ENCODE data around the gene KCTD11.

KCTD11 gene

DNA sequence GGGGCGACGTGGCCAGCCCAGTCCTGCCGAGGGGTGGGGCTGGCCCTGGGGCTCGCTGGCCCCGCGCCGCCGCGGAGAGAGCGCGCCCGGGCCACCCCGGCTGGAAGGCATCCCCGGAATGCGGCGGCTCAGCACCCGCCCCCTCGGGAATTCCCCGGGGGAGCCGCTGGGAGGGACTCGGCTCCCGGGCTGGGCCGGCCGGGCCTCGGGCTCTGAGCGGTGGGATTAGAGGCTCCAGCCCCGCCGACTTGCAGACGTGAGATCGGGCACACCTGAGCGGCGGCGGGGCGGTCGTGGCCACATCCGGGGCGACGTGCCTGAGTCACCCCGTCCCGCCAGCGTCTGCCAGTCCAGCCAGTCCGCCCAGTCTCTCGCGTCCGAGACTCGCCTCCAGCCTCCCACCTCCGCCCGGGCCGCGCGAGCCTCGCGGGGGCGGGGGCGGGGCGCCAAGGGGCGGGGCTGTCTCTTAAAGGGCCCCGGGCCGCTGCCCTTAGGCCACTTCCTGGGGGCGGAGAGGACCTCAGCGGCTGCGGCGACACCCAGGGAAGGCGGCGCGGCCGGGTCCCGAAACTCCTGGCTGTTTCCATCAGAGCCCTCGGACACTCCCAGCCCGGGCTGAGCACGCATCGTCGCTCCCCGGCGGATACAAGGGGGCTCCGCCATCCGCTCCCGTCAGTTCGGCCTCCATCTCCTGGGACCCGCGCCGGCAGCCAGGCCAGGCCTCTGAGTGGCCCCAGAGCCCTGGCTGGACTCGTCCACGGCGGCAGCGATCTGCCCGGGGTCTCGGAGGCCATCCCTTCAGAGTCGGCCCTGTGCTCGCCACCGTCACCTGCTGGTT is at the start of gene KCTD11:
TSS of gene KCTD11 (plus strand) at position 498 of the 838 bp plus-strand sequence.
- DNase-seq (ENCODE audit: low spot score) = peak; percentile 85

DNA sequence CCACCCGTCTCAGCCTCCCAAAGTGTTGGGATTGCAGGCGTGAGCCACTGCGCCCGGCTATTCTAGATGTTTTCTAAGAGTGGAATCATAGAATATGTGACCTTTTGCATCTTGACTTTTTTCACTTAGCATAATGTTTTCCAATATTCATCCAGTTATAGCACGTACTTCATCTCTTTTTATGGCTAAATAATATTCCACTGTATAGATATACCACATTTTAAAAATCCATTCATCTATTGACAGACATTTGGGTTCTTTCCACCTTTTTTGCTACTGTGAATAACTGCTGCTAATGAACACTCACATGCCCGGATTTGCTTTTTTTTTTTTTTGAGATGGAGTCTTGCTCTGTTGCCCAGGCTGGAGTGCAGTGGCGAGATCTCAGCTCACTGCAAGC is 47.8 kb upstream of the KCTD11 start:
- no peak for DNase-seq (ENCODE audit: low spot score)

DNA sequence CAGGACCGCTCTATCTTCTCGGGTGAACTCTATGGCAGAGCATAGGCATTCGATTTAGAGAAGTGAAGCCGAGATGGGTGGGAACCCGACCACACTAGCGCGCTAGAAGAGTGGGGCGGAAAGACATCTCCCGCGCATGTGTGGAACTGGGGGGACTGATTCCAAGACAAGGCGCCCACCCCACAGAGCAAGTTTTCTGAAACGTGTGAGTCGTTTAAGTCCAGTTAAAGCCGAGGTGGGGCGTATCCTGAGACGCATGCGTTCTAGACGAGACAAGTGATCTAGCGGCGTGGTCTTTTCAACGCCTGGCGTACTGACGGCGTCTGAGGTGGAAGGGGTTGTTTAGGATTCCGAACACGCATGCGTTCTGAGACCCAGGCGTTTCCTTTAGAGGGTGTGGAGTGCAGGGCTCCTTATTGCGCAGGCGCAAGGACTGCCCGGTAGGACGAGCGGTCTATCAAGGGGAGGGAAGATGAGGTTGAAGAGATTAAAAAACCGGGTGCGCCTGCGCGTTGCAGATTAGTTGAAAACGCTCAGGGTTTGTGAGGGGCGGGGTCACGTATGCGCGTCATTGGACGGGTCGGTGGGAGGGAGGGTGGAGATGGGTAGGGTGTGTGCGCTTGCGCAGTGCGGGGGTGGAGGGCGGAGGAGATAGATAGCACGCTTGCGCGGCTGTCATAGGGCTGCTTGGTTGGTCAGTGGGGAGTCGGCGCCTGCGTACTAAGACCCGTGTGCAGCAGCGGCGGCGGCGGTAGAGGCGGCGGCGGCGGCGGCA is 44.9 kb upstream of the KCTD11 start, which contains the start of gene EIF5A:
TSS of gene EIF5A (plus strand) at position 718 of the 775 bp plus-strand sequence. CDS start 2,008 bp downstream, outside the sequence.
- DNase-seq (ENCODE audit: low spot score) = peak; percentile 100

DNA sequence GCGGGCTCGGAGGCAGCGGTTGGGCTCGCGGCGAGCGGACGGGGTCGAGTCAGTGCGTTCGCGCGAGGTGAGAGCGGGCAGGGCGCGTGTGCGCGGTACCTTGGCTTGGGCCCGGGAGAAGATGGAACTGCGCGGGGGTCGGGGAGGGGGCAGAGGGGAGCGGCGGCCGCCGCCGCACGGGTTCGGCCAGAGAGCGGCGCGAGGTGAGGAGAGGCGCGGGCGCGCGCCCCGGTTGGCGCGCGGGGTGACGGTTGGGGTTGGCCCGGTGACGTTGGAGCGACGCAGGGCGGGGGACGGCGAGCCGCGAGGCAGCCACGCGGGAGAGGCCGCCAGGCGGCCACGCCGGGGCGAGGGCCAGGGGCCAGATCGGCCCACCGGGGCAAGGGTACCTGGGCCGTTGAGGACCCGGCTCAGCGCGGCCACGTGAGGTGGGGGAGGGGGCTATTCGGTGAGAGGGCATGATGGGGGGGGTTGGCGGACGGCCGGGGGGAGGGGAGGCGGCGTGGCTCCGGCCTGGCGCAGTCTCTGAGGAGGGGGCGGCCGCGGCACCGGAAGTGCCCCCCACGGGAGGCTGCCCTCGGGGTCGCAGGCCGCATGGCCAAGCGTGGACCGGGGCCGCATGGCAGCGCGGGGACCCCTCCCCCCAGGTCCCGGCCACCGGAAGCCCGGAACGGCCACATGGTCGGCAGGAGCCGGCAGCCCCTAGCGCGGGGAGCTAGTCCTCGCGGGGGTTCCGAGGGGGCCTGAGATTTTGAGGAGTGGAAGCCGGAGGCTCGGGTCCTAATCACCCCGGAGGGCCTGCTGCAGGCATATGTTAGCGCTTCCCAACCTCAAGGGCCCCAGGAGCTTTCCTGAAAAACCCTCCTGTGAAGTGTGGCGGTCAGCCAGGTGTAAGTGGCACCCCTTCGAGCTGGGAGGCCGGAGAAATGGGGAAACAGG is 44.0 kb upstream of the KCTD11 start:
- no peak for DNase-seq (ENCODE audit: low spot score)

- DNase-seq (ENCODE audit: low spot score) = peak; percentile 80
These were observed 43.1 kb upstream of the KCTD11 start for GRCh38 chr17:7308625-7309433.

GRCh38 chr17:7309628-7310027 is 42.3 kb upstream of the KCTD11 start:
- no peak for DNase-seq (ENCODE audit: low spot score)

GRCh38 chr17:7311110-7311705 is 40.8 kb upstream of the KCTD11 start:
- no peak for DNase-seq (ENCODE audit: low spot score)

GRCh38 chr17:7312432-7313087 is 39.4 kb upstream of the KCTD11 start:
- DNase-seq (ENCODE audit: low spot score) = no peak

- peak; percentile 44 for DNase-seq (ENCODE audit: low spot score)
These were observed 38.7 kb upstream of the KCTD11 start for GRCh38 chr17:7313088-7313889.

GRCh38 chr17:7313890-7314718 is 37.9 kb upstream of the KCTD11 start:
- DNase-seq (ENCODE audit: low spot score) = peak; percentile 34

DNA sequence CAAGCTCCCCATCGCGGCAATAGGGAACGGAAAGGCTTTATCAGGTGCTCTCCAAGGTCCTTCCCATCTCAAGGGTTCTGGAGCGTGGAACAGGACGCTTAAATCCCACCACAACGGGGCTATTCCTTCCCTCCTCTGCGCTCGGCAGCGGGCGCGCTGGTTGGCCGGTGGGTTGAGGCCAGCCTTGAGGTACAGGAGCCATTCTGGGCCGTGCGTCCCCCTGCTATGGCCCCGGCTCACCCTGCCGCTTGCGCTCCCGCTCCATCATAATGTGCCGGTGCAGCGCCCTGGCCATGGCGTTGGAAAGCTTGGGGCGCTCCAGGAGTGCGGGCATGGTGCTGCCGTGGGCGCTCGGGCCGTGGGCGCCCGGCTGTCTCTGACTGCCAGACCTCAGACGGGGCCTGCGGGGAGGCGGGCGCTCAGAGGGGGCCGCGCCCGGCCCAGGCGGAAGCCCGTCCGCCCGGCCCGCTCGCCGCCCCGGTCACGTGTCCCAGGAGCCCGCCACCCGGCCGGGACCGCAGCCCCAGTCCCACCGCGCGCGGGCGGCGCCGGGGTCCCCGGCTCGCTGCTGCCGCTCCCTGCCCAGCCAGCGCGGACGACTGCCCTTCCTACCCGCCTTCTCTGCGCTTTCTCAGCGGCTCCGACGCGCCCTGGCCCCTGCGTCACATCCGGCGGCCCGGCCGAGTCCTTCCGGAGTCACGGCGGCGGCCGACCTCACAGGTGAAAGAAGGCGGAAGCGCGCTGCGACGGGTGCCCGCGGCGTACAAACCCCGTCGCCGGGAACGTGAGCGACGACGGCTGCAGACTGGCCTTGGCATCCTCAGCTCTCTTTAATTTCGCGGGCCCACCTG is 37.0 kb upstream of the KCTD11 start, which contains the start of gene GPS2:
TSS of gene GPS2 (minus strand) at position 642 of the 851 bp plus-strand sequence. CDS start at position 334, 308 bp downstream.
- DNase-seq (ENCODE audit: low spot score) = peak; percentile 86

DNA sequence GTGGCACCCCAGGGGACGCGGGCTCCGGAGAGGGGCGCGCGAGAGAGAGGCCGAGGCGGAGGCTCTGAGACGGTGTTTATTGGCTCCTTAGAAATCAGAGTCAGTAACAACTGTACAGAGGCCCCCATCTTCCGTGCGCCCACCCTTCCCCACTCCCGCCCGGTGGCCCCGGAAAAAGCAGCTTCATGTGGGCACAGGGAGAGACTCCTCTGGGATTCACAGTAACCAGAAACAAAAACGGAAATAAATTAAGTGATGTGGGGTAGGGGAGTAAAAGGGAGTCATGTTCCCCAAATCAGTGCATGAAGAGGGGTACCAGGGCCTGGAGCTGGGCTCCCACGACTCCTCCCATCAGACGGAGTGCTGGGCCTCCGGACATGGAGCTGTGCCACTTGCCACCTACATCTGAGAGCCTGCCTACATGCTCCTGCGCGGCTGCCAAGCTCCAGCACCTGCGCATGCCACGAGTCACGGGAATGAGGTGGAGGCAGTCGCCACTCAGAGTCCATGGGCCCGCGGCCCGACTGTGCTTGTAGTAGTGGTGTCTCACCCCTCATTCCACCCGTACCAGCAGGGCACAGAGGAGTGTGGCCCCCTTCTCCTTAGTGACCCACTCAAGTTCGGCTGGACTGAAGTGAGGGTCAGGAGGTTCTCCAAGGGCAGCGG is 36.3 kb upstream of the KCTD11 start:
- DNase-seq (ENCODE audit: low spot score) = no peak

- DNase-seq (ENCODE audit: low spot score) = no peak
These were observed 34.7 kb upstream of the KCTD11 start for GRCh38 chr17:7317161-7317803.

DNA sequence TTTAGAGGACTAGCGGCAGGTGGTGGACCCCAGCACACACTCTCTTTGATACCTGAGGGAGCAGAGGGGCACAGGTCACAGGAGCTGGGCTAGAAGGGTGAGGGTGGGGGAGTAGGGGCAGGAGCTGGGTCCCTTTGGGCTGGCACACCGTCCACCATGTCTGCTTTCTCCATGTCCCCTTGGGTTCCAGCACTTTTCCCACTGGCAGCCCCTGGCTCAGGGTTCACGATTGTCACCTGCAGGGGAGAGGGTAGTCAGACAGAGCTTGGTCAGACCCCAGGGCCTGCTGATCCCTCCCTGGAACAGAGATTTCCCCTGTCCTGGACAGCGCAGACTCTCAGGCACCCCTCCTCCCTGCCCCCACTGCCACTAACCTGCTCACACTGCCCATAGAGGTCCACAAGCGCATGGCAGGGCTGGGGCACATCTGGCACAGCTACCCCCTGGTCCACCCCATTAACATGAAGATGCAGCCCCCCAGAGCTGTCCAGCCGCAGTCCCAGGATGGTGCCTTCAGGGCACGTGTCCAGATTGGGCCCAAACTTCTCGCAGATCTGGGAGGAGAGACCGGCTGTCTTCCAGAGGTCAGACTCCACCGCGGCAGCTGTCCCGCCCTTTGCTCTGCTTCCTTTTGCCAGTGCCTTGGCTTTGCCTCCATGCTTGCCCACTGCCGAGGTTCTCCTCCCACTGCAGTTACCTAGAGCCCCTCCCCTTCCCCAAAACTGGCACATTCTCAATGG is 33.7 kb upstream of the KCTD11 start:
- DNase-seq (ENCODE audit: low spot score) = no peak

DNA sequence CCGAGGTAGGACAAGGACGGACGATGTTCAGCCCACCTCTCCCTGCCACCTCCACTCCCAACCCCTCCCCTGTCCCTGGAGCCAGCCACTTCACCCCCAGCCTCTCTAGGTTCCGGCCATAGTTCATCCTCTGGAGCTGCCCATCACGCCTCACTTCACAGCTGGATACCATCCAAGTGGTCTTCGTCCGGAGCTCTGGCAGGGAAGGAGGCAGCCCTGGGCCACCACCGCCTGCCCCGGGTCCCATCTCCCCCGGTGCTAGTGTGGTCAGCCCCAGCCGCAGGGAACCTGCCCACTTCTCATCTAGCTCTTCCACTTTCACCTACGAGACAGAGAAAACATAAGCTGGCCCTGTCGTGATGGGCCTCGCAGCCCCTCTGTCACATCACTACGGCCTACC is 30.5 kb upstream of the KCTD11 start:
- DNase-seq (ENCODE audit: low spot score) = no peak
